Right lobe of liver (tissue), 6 donors: ENCODE measurements around the gene DHX40. TPM values are rescaled to one million over a fixed set of nuclear protein-coding genes. Genes with fewer than 3 reads are reported as not detected.

Experiments
- ATAC-seq, 4 donors: fragments of 200-7000 bp; cut with Tn5 transposase; one replicate each; pipeline ENCODE4 v1.9.1; 2020; ENCODE audit warnings: mild to moderate bottlenecking in 4 of 4, moderate library complexity in 4 of 4
- DNase-seq, 3 donors: peaks; one replicate each; pipeline ENCODE4 v3.0.0-alpha.2; 2020
- H3K27ac ChIP-seq, 3 donors: fragments of 200-600 bp; one replicate each; pipeline ENCODE4 v1.8.0; 2022
- H3K27me3 ChIP-seq, 2 donors: fragments of 200-600 bp; one replicate each; pipeline ENCODE4 v1.8.0; 2022
- H3K36me3 ChIP-seq, 4 donors: fragments of 200-600 bp; sonication (generic) in 1 of 4; one replicate each; pipeline versions ENCODE4 v1.5.1 to v1.8.0; 2017 to 2022; ENCODE audit warnings: control low read depth in 1 of 4
- H3K4me1 ChIP-seq, 4 donors: fragments of 200-600 bp; sonication (generic) in 1 of 4; one replicate each; pipeline versions ENCODE4 v1.5.1 to v1.8.0; 2017 to 2022; ENCODE audit warnings: control low read depth in 1 of 4
- H3K4me3 ChIP-seq, 3 donors: fragments of 200-600 bp; one replicate each; pipeline ENCODE4 v1.8.0; 2022
- H3K9me3 ChIP-seq, 4 donors: fragments of 200-600 bp; sonication (generic) in 1 of 4; one replicate each; pipeline versions ENCODE4 v1.5.1 to v1.8.0; 2017 to 2022; ENCODE audit warnings: control low read depth in 1 of 4
- CTCF ChIP-seq, 4 donors: fragments of 200-600 bp in 3 of 4; fragments of 450-650 bp in 1 of 4; IDR thresholded peaks; one replicate each; pipeline versions ENCODE4 v1.5.1 to v1.8.0; 2016 to 2022; ENCODE audit warnings: antibody characterized with exemption in 4 of 4, mild to moderate bottlenecking in 2 of 4
- POLR2A ChIP-seq: fragments of 450-650 bp; IDR thresholded peaks from one replicate; pipeline ENCODE4 v1.6.1; 2017; ENCODE audit warnings: antibody characterized with exemption, mild to moderate bottlenecking
- WGBS: methylation state at CpG from one replicate; pipeline ENCODE4 v1.1.6; 2018; ENCODE audit warnings: low coverage, low lambda C conversion rate; ENCODE audit not compliant: insufficient coverage; ENCODE audit errors: missing lambda C conversion rate; 5-methylcytosine and 5-hydroxymethylcytosine counted together
- intact Hi-C, 2 donors: fragments of 100-400 bp; cut with DNase I; formaldehyde crosslinking; loops; one replicate each; pipeline versions ENCODE4 v1.11.2 to v1.14.1; 2022
- total RNA-seq, 6 experiments: library from RNA; depleted of rRNA in 2 of 6; stranded (reverse); fragments of >200 nt in 2 of 6; fragmentation: NEBNext Ultra II Directional in 3 of 6; extraction: Animal tissue kit (Norgen Biotek cat#: 25700) in 3 of 6; gene quantifications; one replicate each; pipeline versions ENCODE4 v1.1.0 to v1.2.4, GENCODE V29; 2016 to 2023
- donor health status: DM: no; HTN: yes; CAD: no.
- donor health status: DM: no; HTN: no; CAD: no.
- donor health status: DM: no; HTN: no; CAD: no.
- donor health status: DM: no; HTN: yes; CAD: no.
- donor health status: DM: no; HTN: yes; CAD: no.

DHX40 gene
- total RNA-seq, 6 experiments from 2014 or later: 7.8 to 12.0 (median 9.4) TPM

GRCh38 chr17:59626756-59627155, 61.3 kb downstream of the DHX40 start:
- Histone ChIP-seq H3K36me3 (no peaks in the 10 kb centered on the region), H3K9me3 (no peaks in the 10 kb centered on the region), H3K4me3 (no peak overlapping the region), H3K27ac (peak overlapping the region in 1 of 3 donors; percentile 29), H3K27me3 (no peaks in the 10 kb centered on the region), H3K4me1 (peaks cover 0 to 64% (median 15%) of the 10 kb centered on the region in 4 donors)
- WGBS: 80% methylated on average over 5 of the region's 5 CpGs
- intact Hi-C loops: no loop called here
- DNase-seq: no peak
- no peak for ATAC-seq
- TF ChIP-seq POLR2A (no peak), CTCF (IDR thresholded peaks at IDR 0.05) (no peak)

GRCh38 chr17:59627274-59627673, 61.9 kb downstream of the DHX40 start:
- intact Hi-C loops: no loop called here
- ATAC-seq (peak; percentile 33 to 68 (median 58)), DNase-seq (no peak)
- TF ChIP-seq CTCF (IDR thresholded peaks at IDR 0.05) (no peak), POLR2A (no peak)
- peak overlapping the region in 1 of 3 donors; percentile 29 for H3K27ac ChIP-seq
- H3K36me3 ChIP-seq: no peaks in the 10 kb centered on the region
- H3K9me3 ChIP-seq: no peaks in the 10 kb centered on the region
- no peak overlapping the region for H3K4me3 ChIP-seq
- WGBS: 35% methylated on average over 3 of the region's 3 CpGs
- peaks cover 0 to 59% (median 12%) of the 10 kb centered on the region in 4 donors for H3K4me1 ChIP-seq
- no peaks in the 10 kb centered on the region for H3K27me3 ChIP-seq

GRCh38 chr17:59627770-59628171, 62.4 kb downstream of the DHX40 start:
- H3K4me3 ChIP-seq: no peak overlapping the region
- H3K27me3 ChIP-seq: no peaks in the 10 kb centered on the region
- no peaks in the 10 kb centered on the region for H3K9me3 ChIP-seq
- no peak for DNase-seq
- H3K4me1 ChIP-seq: peaks cover 0 to 54% (median 12%) of the 10 kb centered on the region in 4 donors
- intact Hi-C loops: no loop called here
- TF ChIP-seq CTCF (IDR thresholded peaks at IDR 0.05) (no peak), POLR2A (no peak)
- 22% methylated on average over 2 of the region's 2 CpGs for WGBS
- H3K27ac ChIP-seq: peak overlapping the region in 1 of 3 donors; percentile 29
- H3K36me3 ChIP-seq: no peaks in the 10 kb centered on the region
- ATAC-seq: peak in 3 of 4 donors; percentile 15 to 44 (median 18)

GRCh38 chr17:59629174-59629573, 63.8 kb downstream of the DHX40 start:
- WGBS: 82% methylated on average over 2 of the region's 3 CpGs
- H3K9me3 ChIP-seq: no peaks in the 10 kb centered on the region
- H3K4me1 ChIP-seq: peaks cover 0 to 49% (median 16%) of the 10 kb centered on the region in 4 donors
- H3K27me3 ChIP-seq: no peaks in the 10 kb centered on the region
- no peak overlapping the region for H3K4me3 ChIP-seq
- H3K27ac ChIP-seq: no peak overlapping the region
- intact Hi-C loops: no loop called here
- ATAC-seq: no peak
- no peaks in the 10 kb centered on the region for H3K36me3 ChIP-seq
- TF ChIP-seq CTCF (IDR thresholded peaks at IDR 0.05): no peak
- no peak for TF ChIP-seq POLR2A
- DNase-seq: no peak

- ATAC-seq: no peak
- H3K4me1 ChIP-seq: peaks cover 0 to 41% (median 15%) of the 10 kb centered on the region in 4 donors
Measured at GRCh38 chr17:59631276-59631675, 65.9 kb downstream of the DHX40 start.

More at GRCh38 chr17:59631276-59631675, 65.9 kb downstream of the DHX40 start:
- H3K4me3 ChIP-seq: no peak overlapping the region
- no peak overlapping the region for H3K27ac ChIP-seq
- H3K27me3 ChIP-seq: no peaks in the 10 kb centered on the region
- DNase-seq: no peak
- intact Hi-C loops: no loop called here
- H3K9me3 ChIP-seq: no peaks in the 10 kb centered on the region
- no peak for TF ChIP-seq POLR2A
- TF ChIP-seq CTCF (IDR thresholded peaks at IDR 0.05): no peak
- no peaks in the 10 kb centered on the region for H3K36me3 ChIP-seq
- 62% methylated on average over 1 of the region's 1 CpG for WGBS
